ENCODE data around the gene CLCN1. TPM values are rescaled to one million over a fixed set of nuclear protein-coding genes. Genes with fewer than 3 reads are reported as not detected.

The CLCN1 gene
- total RNA-seq: not detected in 2 replicates

GRCh38 chr7:143315776-143316175 is at the start of gene CLCN1:
Gene CLCN1 (plus strand): TSS chr7:143316111. CDS start chr7:143316213, 102 bp downstream.

GRCh38 chr7:143284591-143285469 is 31.1 kb upstream of the CLCN1 start, which contains the start of gene TMEM139:
Gene TMEM139 (plus strand): TSS chr7:143284958. CDS start chr7:143285958, 1,000 bp downstream.

GRCh38 chr7:143287935-143288826 is 27.7 kb upstream of the CLCN1 start, which contains the start of gene CASP2:
Gene CASP2 (plus strand): TSS chr7:143288351. CDS start chr7:143288456, 105 bp downstream.

GRCh38 chr7:143362131-143363015 is 46.5 kb downstream of the CLCN1 start, which contains the start of gene FAM131B:
Gene FAM131B (minus strand): TSS chr7:143362713. CDS start chr7:143362603, 110 bp downstream.

GRCh38 chr7:143380646-143381426 is 64.9 kb downstream of the CLCN1 start, which contains the start of gene ZYX:
Gene ZYX (plus strand): TSS chr7:143381345. CDS start chr7:143381572, 227 bp downstream.

Other genes with a start within 250 kb of the CLCN1 start
- gene PIP, start 184.0 kb upstream of the CLCN1 start, total RNA-seq: not detected in 2 replicates
- gene TAS2R39, start 132.7 kb upstream of the CLCN1 start, total RNA-seq: not detected in 2 replicates
- gene TAS2R40, start 94.1 kb upstream of the CLCN1 start, total RNA-seq: not detected in 2 replicates
- 108 and 156 TPM in 2 replicates for gene GSTK1, start 52.7 kb upstream of the CLCN1 start, total RNA-seq
- gene TMEM139, start 31.2 kb upstream of the CLCN1 start, total RNA-seq: not detected in 2 replicates
- gene CASP2, start 27.8 kb upstream of the CLCN1 start, total RNA-seq: 10.9 and 12.5 TPM in 2 replicates
- 0.35 and 2.9 TPM in 2 replicates for gene FAM131B, start 46.6 kb downstream of the CLCN1 start, total RNA-seq
- 173 and 187 TPM in 2 replicates for gene ZYX, start 65.2 kb downstream of the CLCN1 start, total RNA-seq
- not detected in 2 replicates for gene EPHA1, start 92.7 kb downstream of the CLCN1 start, total RNA-seq
- not detected in 2 replicates for gene TAS2R60, start 127.3 kb downstream of the CLCN1 start, total RNA-seq
- not detected in 2 replicates for gene TAS2R41, start 161.8 kb downstream of the CLCN1 start, total RNA-seq

All from pericardium fibroblast (primary cell).